NCI-H1105 (cell line): ENCODE measurements around the gene DTNBP1.

Experiments used
- DNase-seq: peaks from one replicate; lab custom pipeline; 2025; lab: John Stamatoyannopoulos, UW

Gene DTNBP1

GRCh38 chr6:15481390-15482291, 181.2 kb downstream of the DTNBP1 start:
- DNase-seq, result peak; percentile 40

DNA sequence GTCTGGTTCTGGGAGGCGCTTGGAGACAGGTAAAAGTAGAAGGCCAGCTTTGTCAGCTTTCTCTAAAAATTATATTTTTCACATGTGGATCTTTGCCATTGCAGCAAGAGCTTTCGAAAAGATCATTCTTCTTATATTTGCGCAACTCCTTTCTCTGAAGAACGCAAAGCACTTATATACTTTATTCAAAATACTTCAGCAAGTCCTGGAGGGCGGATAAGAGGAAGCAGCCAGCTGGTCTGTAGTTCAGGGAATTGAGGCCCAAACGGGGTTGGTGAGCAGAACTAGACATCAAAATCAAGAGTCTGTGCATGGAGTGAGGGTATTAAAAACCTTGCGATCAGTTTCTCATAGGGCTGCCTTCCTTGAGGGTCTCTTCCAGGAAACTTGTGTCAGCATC, 182.3 kb downstream of the DTNBP1 start:
- no peak for DNase-seq

GRCh38 chr6:15479761-15480160, 183.1 kb downstream of the DTNBP1 start:
- DNase-seq, result peak; percentile 61

GRCh38 chr6:15477746-15478145, 185.1 kb downstream of the DTNBP1 start:
- DNase-seq, result no peak

DNA sequence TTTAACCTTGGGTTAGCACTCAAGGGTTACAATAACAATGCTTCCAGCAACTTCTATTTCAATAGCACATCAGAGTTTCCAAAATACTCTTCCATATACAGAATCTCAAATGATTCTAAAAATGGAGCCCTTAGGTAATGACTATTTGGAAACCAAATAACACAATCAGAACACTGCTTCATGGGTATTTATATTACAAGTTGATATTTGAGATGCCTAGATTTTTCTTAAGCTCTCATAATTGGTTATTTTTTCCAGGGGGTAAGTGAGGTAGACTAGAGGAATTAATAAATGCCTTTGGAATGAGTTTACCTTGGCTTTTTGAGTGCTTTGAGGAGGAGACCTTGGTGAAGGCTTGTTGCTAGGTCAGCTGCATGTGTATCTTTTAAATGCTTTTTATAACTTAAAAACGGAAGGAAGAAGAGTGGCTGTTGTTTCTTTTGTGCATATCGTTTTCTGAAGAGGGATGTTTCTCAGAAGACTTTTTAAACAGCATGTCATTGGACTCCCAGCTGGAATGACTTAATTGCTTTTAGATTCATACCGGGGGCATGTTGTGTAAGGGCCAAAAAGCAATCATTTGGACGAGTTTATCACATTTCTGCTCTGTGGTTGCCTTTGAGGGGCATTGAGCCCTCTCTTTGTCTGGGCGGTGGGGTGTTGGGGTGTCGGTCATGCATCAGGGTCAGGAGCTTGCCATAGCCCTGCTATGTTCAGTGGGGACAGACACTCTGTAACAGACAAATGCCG, 186.0 kb downstream of the DTNBP1 start:
- no peak for DNase-seq

DNA sequence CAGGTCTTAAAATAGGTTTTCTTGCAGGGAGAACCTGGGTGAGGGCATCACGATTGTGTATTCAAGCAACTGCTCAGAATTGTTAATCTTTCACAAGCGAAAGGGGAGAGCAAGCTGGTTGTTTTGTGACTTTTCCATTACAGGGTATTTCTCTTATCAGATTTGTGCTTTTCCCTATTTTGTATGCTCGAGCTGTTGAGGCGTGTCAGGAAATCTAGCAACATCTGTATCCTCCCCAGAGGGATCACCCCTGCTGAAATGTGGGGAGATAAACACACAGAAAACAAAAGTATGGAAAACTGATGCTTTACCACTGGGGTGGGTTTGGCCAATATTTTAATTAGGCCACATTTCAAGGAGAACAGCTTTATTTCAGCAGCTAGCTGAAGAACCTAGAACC, 187.0 kb downstream of the DTNBP1 start:
- no peak for DNase-seq

DNA sequence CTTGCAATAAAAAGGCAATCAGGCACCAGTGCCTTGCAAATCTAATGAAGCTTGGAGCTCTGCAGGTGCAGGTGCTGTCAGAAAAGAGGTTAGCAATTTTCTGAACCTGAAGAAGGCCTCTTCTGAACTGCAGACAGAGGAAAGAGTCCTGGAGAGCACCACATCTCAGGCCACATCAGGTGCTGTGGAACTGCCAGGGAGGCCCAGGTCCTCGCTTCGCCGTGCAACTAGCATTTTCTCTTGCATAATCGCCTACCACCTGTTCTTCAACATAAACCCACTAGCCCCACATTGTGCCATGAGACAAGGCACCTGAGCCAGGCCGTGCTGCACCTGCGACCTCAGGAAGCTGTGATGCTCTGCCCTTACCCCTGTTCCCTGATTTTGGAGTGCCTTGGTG, 187.6 kb downstream of the DTNBP1 start:
- no peak for DNase-seq

DNA sequence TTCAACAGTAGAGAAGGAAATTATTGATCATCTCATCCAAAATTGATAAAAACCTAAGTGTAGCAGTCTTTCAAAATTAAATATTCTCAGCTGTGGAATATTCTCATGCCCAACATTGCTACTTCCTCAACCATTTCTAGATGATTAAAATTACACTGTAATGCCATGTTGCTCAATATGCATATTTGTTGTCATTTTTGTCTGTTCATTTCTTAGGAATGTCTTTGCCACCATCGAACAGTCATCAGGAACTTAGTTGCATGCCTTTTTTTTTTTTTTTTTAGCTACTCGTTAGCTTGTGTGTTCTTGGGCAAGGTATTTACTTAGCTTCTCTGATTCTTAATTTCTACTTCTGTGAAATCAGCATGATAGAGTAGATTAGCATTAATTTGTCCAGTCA, 188.6 kb downstream of the DTNBP1 start:
- no peak for DNase-seq

GRCh38 chr6:15473741-15474161, 189.1 kb downstream of the DTNBP1 start:
- no peak for DNase-seq

DNA sequence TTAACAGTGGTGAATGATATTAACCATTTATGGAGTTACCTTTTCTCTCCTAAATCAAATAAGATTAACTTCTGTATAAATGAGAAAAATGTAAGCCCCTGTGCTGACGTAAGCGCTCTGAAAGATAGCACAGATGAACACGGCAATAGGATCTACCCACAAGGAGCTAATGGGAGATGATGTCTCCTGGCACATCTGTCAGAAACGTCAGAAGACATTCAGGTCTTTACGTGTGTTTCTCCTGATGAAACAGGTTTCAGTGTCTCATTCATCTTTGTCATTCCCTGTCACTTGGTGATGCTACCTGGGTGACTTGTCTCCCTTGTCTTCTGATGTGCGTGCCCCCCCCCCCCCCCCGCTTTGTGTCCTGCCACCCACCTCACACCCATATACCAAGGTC, 189.7 kb downstream of the DTNBP1 start:
- no peak for DNase-seq
